IMR-90 (cell line): Measurements from ENCODE around the gene POLR2C. TPM values are rescaled to one million over a fixed set of nuclear protein-coding genes. Genes with fewer than 3 reads are reported as not detected.

Experiments used
- ATAC-seq: fragments of 200-7000 bp; cut with Tn5 transposase; 2 replicates; pipeline ENCODE4 v1.9.1; 2020; ENCODE audit warnings: low read depth, mild to moderate bottlenecking, moderate library complexity
- BruUV-seq: library from RNA; stranded (reverse); fragments of 400-500 nt; replicated peaks from 2 replicates; lab custom pipeline; 2021; lab: Mats Ljungman, UMichigan
- CTCF ChIA-PET: fragments of 300-600 bp; formaldehyde crosslinking; extraction: SDS; loops from one replicate; lab custom pipeline; 2021; ENCODE audit warnings: antibody characterized with exemption; lab: Yijun Ruan, JAX
- POLR2A ChIA-PET: fragments of 300-600 bp; sonication (Branson Sonifier 250); formaldehyde crosslinking; loops from one replicate; lab custom pipeline; 2022; ENCODE audit warnings: antibody characterized with exemption; ENCODE audit not compliant: unreplicated experiment; lab: Charles Lee
- DNase-seq: peaks from one replicate; pipeline ENCODE4 v3.0.0; 2013
- H2AFZ ChIP-seq: replicated peaks from 2 replicates; pipeline ENCODE3; 2013; ENCODE audit warnings: low read length, mild to moderate bottlenecking; ENCODE audit not compliant: poor library complexity
- H2AK5ac ChIP-seq: 2 replicates; pipeline ENCODE4 v1.6.1; 2013; ENCODE audit warnings: low read depth, low read length, inconsistent platforms
- H2AK9ac ChIP-seq: replicated peaks from 2 replicates; pipeline ENCODE3; 2013; ENCODE audit warnings: mild to moderate bottlenecking, low read depth, low read length, moderate library complexity; ENCODE audit not compliant: poor library complexity
- H2BK120ac ChIP-seq: 2 replicates; pipeline ENCODE4 v1.6.1; 2013; ENCODE audit warnings: low read depth, low read length, inconsistent platforms
- H2BK15ac ChIP-seq: 3 replicates; pipeline ENCODE4 v1.6.1; 2013; ENCODE audit warnings: low read depth, low read length, inconsistent platforms
- H2BK20ac ChIP-seq: 2 replicates; pipeline ENCODE4 v1.6.1; 2013; ENCODE audit warnings: low read depth, mild to moderate bottlenecking, inconsistent platforms, low read length, moderate library complexity
- H2BK5ac ChIP-seq: 2 replicates; pipeline ENCODE4 v1.6.1; 2013; ENCODE audit warnings: mild to moderate bottlenecking, low read depth, low read length, inconsistent platforms; ENCODE audit not compliant: poor library complexity, severe bottlenecking
- H3K14ac ChIP-seq: replicated peaks from 2 replicates; pipeline ENCODE4 v1.6.1; 2013; ENCODE audit warnings: low read depth, low read length, inconsistent platforms
- H3K18ac ChIP-seq: 2 replicates; pipeline ENCODE4 v1.6.1; 2013; ENCODE audit warnings: low read depth, low read length, control low read depth
- H3K23ac ChIP-seq: 2 replicates; pipeline ENCODE4 v1.6.1; 2013; ENCODE audit warnings: low read depth, low read length, inconsistent platforms
- H3K27ac ChIP-seq: 2 replicates; pipeline ENCODE4 v1.5.1; 2013; ENCODE audit warnings: mild to moderate bottlenecking, control low read depth, low read length; ENCODE audit not compliant: insufficient read depth
- H3K27me3 ChIP-seq: 2 replicates; pipeline ENCODE4 v1.6.1; 2013; ENCODE audit warnings: low read length; ENCODE audit not compliant: control insufficient read depth, insufficient read depth
- H3K36me3 ChIP-seq: 2 replicates; pipeline ENCODE4 v1.6.1; 2013; ENCODE audit warnings: low read length, mixed read lengths; ENCODE audit not compliant: control insufficient read depth, insufficient read depth
- H3K4ac ChIP-seq: 2 replicates; pipeline ENCODE4 v1.6.1; 2013; ENCODE audit warnings: low read depth, low read length, inconsistent platforms
- H3K4me1 ChIP-seq: 2 replicates; pipeline ENCODE4 v1.6.1; 2013; ENCODE audit warnings: low read length, mixed read lengths; ENCODE audit not compliant: control insufficient read depth, insufficient read depth
- H3K4me2 ChIP-seq: 2 replicates; pipeline ENCODE4 v1.6.1; 2013; ENCODE audit warnings: low read depth, mild to moderate bottlenecking, control low read depth, low read length, moderate library complexity
- H3K4me3 ChIP-seq: 2 replicates; pipeline ENCODE4 v1.5.1; 2013; ENCODE audit warnings: low read depth, mild to moderate bottlenecking, control low read depth, low read length, moderate library complexity; ENCODE audit not compliant: insufficient read depth
- H3K56ac ChIP-seq: 2 replicates; pipeline ENCODE4 v1.6.1; 2013; ENCODE audit warnings: low read length, inconsistent platforms; ENCODE audit not compliant: insufficient read depth; ENCODE audit errors: extremely low read depth
- H3K79me1 ChIP-seq, 2 experiments: 2 replicates each; pipeline ENCODE4 v1.6.1; 2013; ENCODE audit warnings: low read length in 2 of 2, inconsistent platforms in 1 of 2, low read depth in 1 of 2
- H3K9ac ChIP-seq: 2 replicates; pipeline ENCODE4 v1.6.1; 2013; ENCODE audit warnings: low read depth, low read length, control low read depth
- H3K9me1 ChIP-seq: 2 replicates; pipeline ENCODE4 v1.6.1; 2013; ENCODE audit warnings: low read length, inconsistent platforms; ENCODE audit not compliant: insufficient read depth
- H3K9me3 ChIP-seq: 2 replicates; pipeline ENCODE4 v1.6.1; 2013; ENCODE audit warnings: low read length; ENCODE audit not compliant: control insufficient read depth, insufficient read depth
- H4K20me1 ChIP-seq: 2 replicates; pipeline ENCODE4 v1.6.1; 2013; ENCODE audit warnings: low read length, inconsistent platforms; ENCODE audit not compliant: insufficient read depth
- H4K5ac ChIP-seq: 2 replicates; pipeline ENCODE4 v1.6.1; 2013; ENCODE audit warnings: mild to moderate bottlenecking, low read depth, low read length, control low read depth
- H4K8ac ChIP-seq, 2 experiments: 2 replicates each; pipeline ENCODE4 v1.6.1; 2013; ENCODE audit warnings: low read depth in 2 of 2, low read length in 2 of 2, control low read depth in 1 of 2, inconsistent platforms in 1 of 2
- H4K91ac ChIP-seq: 2 replicates; pipeline ENCODE4 v1.6.1; 2013; ENCODE audit warnings: low read depth, low read length, inconsistent platforms; ENCODE audit not compliant: insufficient read depth
- CEBPB ChIP-seq: IDR thresholded peaks from 2 replicates; pipeline ENCODE4 v1.6.1; 2012; ENCODE audit warnings: low read depth, low read length, improper control_type of control experiment
- ELK1 ChIP-seq: fragments of 150-350 bp; IDR thresholded peaks from 2 replicates; pipeline ENCODE4 v1.6.1; 2016; ENCODE audit warnings: low read depth, mild to moderate bottlenecking, low read length, moderate library complexity, borderline replicate concordance
- FOS ChIP-seq: fragments of 150-350 bp; IDR thresholded peaks from 2 replicates; pipeline ENCODE4 v1.6.1; 2016; ENCODE audit warnings: low read depth, low read length
- MAZ ChIP-seq: IDR thresholded peaks from 2 replicates; pipeline ENCODE4 v1.6.1; 2012; ENCODE audit warnings: low read depth, mild to moderate bottlenecking, low read length, improper control_type of control experiment, moderate library complexity, borderline replicate concordance
- MXI1 ChIP-seq: IDR thresholded peaks from 2 replicates; pipeline ENCODE4 v1.6.1; 2012; ENCODE audit warnings: low read depth, mild to moderate bottlenecking, low read length, moderate library complexity, borderline replicate concordance
- POLR2A ChIP-seq: IDR thresholded peaks from 2 replicates; pipeline ENCODE4 v1.6.1; 2012; ENCODE audit warnings: mild to moderate bottlenecking, low read depth, low read length
- RCOR1 ChIP-seq: IDR thresholded peaks from 2 replicates; pipeline ENCODE4 v1.6.1; 2012; ENCODE audit warnings: mild to moderate bottlenecking, low read length, improper control_type of control experiment; ENCODE audit not compliant: insufficient replicate concordance
- SMC3 ChIP-seq: fragments of 150-350 bp; IDR thresholded peaks from 2 replicates; pipeline ENCODE4 v1.6.1; 2016; ENCODE audit warnings: low read depth, mild to moderate bottlenecking, antibody characterized with exemption, low read length, moderate library complexity
- USF2 ChIP-seq: fragments of 150-350 bp; IDR thresholded peaks from 2 replicates; pipeline ENCODE4 v1.6.1; 2017; ENCODE audit warnings: mild to moderate bottlenecking, antibody characterized with exemption, low read length, low read depth
- WGBS, 2 experiments: methylation state at CpG; one replicate each; pipeline versions ENCODE4 v1.1.5 to v1.1.7; 2013; ENCODE audit warnings: missing lambda C conversion rate in 2 of 2; ENCODE audit not compliant: insufficient read length in 1 of 2; ENCODE audit errors: extremely low coverage in 2 of 2; 5-methylcytosine and 5-hydroxymethylcytosine counted together
- dilution Hi-C: fragments of 300-500 bp; cut with HindIII; formaldehyde crosslinking; loops from one replicate; pipeline ENCODE4 v1.14.3; 2018; ENCODE audit warnings: low sequenced_read_pairs; ENCODE audit not compliant: unreplicated experiment
- in situ Hi-C: fragments of 300-500 bp; cut with MboI; formaldehyde crosslinking; loops from 3 replicates; pipeline ENCODE4 v1.14.3; 2019; ENCODE audit warnings: low sequenced_read_pairs, inconsistent platforms, mixed read lengths
- intact Hi-C: fragments of 100-400 bp; cut with micrococcal nuclease; formaldehyde crosslinking; loops from 2 replicates; pipeline ENCODE4 v1.10.0; 2022
- polyA plus RNA-seq, 3 experiments: library from polyadenylated mRNA; depleted of rRNA; stranded (reverse); fragments of >200 nt; gene quantifications; 2 replicates each; pipeline ENCODE4 v1.2.3, GENCODE V29; 2012; ENCODE audit warnings: low replicate concordance in 1 of 3
- total RNA-seq: library from RNA; depleted of rRNA; stranded (reverse); fragments of >200 nt; gene quantifications from 2 replicates; pipeline ENCODE4 v1.2.3, GENCODE V29; 2012

POLR2C gene
- total and polyA plus RNA-seq, 2 of the 4 experiments (the other 2 are of a cell fraction) = 137 to 340 TPM

- DNase-seq (no peak), ATAC-seq (no peak)
- ChIA-PET CTCF (interaction anchor here (0.7 kb wide), 1 partner anchor 919 kb away, joined by 3 read pairs; no protein-coding TSS in a partner anchor), POLR2A (no interaction called here)
- Histone ChIP-seq H4K91ac (no peak overlapping the region), H3K14ac (no peak overlapping the region), H4K8ac (no peak overlapping the region), H2AK9ac (no peak overlapping the region), H3K23ac (no peak overlapping the region), H2AFZ (no peak overlapping the region), H3K36me3 (no peaks in the 10 kb centered on the region), H3K27me3 (peaks cover 69% of the 10 kb centered on the region), H3K4me2 (no peak overlapping the region), H3K27ac (no peak overlapping the region), H3K18ac (no peak overlapping the region), H2BK20ac (no peak overlapping the region), H3K4me1 (no peaks in the 10 kb centered on the region), H3K9me1 (no peaks in the 10 kb centered on the region), H3K4ac (no peak overlapping the region), H3K79me1 (no peaks in the 10 kb centered on the region), H3K4me3 (no peak overlapping the region), H2BK5ac (no peak overlapping the region), H4K5ac (no peak overlapping the region), H4K20me1 (no peaks in the 10 kb centered on the region), H3K9me3 (no peaks in the 10 kb centered on the region), H3K9ac (no peak overlapping the region), H2AK5ac (no peak overlapping the region), H2BK15ac (no peak overlapping the region), H3K56ac (no peak overlapping the region), H2BK120ac (no peak overlapping the region)
- dilution Hi-C loops = no loop called here
- intact Hi-C loops = no loop called here
- 30% methylated on average over 3 of the region's 6 CpGs; no CpG with 5 or more reads in 1 of the 2 experiments for WGBS, 2 experiments
- in situ Hi-C loops = no loop called here
- TF ChIP-seq CEBPB (no peak), USF2 (no peak), SMC3 (no peak), POLR2A (no peak), RCOR1 (no peak), MAZ (no peak), MXI1 (no peak), FOS (no peak), ELK1 (no peak)
- BruUV-seq = no TSS peak
These were observed 41.5 kb downstream of the POLR2C start for GRCh38 chr16:57504001-57504400.
